ENCODE data around the gene DHDDS.
A peak's percentile ranks its signal among the peaks of the same experiment; 100 is the strongest.

Gene DHDDS

DNA sequence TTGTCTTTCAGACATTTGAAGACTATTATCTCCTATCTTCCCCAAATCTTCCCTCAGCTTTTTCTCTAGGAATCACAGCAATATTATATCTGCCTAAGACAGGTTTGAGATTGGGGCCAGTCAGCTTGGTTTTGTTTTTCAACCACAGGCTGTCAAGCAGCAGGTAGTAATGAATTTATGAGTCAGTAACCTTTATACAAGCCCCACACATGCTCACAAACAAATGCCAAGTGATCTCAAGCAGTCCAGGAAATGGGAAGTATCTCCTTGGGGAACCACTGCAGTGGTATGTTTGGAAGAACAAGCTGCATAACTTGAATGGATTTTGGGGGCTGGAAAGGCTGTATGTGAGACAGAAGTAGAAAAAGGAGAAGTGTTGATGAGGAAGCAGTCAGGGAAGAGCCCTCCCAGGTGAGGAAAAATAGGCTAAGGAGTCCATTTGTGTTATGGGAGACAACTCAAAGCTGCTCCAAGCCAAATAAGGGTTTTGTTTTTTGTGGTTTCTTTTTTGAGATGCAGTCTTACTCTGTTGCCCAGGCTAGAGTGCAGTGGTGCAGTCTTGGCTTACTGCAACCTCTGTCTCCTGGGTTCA is 2.1 kb downstream of the DHDDS start:
- H3K27ac Mint-ChIP-seq, result no peak overlapping the region
- DNase-seq, result no peak
- no peak for ATAC-seq (replicated peaks)
- H3K4me1 Mint-ChIP-seq (ENCODE audit: low read depth in 2 of 2), result peaks cover 13 to 17% of the 10 kb centered on the region in 2 donors
- peaks cover 0 to 5% of the 10 kb centered on the region in 2 donors for H3K27me3 Mint-ChIP-seq
- H3K4me3 Mint-ChIP-seq, result no peak overlapping the region
- peaks cover 38% of the 10 kb centered on the region for H3K36me3 Mint-ChIP-seq (ENCODE audit: insufficient read depth)
- H3K9me3 Mint-ChIP-seq, result no peaks in the 10 kb centered on the region

DNA sequence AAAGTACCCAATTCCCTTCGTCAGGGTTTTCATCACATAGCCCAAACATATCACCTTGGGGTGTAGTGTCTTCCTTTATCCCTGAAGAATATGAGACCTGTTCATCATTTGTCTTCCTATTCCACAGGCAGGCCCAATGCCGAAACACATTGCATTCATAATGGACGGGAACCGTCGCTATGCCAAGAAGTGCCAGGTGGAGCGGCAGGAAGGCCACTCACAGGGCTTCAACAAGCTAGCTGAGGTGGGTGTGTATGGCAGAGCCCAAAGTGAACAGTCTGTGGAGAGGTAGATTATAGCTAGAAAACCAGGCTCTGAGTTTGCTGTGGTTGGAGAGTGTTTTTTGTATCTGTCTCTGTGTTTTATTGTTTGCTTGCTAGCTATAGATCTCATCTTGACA is 5.9 kb downstream of the DHDDS start:
- Mint-ChIP-seq H3K27me3 (no peaks in the 10 kb centered on the region), H3K9me3 (no peaks in the 10 kb centered on the region), H3K27ac (peak overlapping the region in 1 of 2 donors; percentile 49), H3K4me1 (ENCODE audit: low read depth in 2 of 2) (peaks cover 5 to 11% of the 10 kb centered on the region in 2 donors), H3K4me3 (no peak overlapping the region), H3K36me3 (ENCODE audit: insufficient read depth) (peaks cover 51% of the 10 kb centered on the region)
- no peak for DNase-seq
- ATAC-seq (replicated peaks), result no peak

DNA sequence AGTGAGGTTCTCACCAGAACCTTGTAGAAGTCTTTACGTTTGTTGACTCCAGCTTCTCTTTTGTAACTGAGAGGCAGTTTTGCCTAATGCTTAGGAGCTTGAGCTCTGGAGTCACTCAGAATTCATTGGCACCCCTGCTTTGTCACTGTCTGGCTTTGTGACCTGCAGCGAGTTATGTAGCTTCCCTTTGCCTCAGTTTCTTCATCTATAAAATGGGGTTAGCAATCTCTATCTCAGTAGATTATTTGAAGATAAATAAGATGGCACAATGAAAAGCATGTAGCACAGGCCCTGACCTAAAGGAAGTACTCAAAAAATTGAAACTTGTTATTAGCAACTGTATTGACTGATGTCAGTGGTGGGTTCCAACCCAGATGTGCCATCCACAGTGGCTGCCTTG is 8.1 kb downstream of the DHDDS start:
- no peak overlapping the region for H3K4me3 Mint-ChIP-seq
- no peak overlapping the region for H3K27ac Mint-ChIP-seq
- DNase-seq (no peak), ATAC-seq (replicated peaks) (no peak)
- H3K4me1 Mint-ChIP-seq (ENCODE audit: low read depth in 2 of 2), result peaks cover 0 to 4% of the 10 kb centered on the region in 2 donors
- H3K27me3 Mint-ChIP-seq, result no peaks in the 10 kb centered on the region
- H3K9me3 Mint-ChIP-seq, result no peaks in the 10 kb centered on the region
- H3K36me3 Mint-ChIP-seq (ENCODE audit: insufficient read depth), result peaks cover 60% of the 10 kb centered on the region

DNA sequence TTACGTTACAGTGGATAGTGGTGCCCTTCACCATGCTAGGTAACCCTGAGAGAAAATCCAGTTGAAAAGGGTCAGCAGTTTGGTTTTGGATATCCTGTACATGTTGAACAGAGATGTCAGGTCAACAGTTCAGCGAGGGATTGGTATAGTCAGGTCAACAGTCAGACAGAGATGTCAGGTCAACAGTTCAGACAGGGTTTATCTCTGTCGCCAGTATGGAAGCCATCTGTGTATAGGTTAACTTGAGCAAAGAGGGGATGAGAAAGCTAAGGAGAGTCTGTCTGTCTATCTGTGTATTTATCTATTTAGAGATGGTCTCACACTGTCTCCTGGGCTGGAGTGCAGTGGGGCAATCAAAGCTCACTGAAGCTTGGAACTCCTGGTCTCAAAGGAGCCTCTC is 17.7 kb downstream of the DHDDS start:
- Mint-ChIP-seq H3K27me3 (no peaks in the 10 kb centered on the region), H3K4me3 (no peak overlapping the region), H3K4me1 (ENCODE audit: low read depth in 2 of 2) (no peaks in the 10 kb centered on the region), H3K27ac (no peak overlapping the region), H3K9me3 (no peaks in the 10 kb centered on the region), H3K36me3 (ENCODE audit: insufficient read depth) (peaks cover 38% of the 10 kb centered on the region)
- no peak for ATAC-seq (replicated peaks)
- no peak for DNase-seq

DNA sequence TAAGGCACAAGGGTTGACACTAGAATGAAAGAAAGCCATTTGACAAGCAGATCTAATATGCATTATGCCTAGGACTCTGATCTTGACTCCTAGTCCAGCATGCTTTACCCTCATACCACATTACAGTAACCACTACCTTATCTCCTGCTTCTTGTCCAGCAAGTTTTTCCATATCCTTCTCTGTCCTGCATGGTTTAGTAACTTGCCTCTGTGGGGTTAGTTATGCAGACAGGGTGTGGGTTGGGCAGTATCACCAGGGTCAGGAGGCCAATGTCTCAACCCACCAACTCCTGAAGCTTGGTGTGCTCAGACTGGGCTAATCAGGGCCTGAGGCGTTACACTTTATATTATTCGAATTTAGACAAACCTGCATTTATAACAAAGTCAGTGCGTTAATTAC is 18.8 kb downstream of the DHDDS start:
- H3K4me3 Mint-ChIP-seq, result no peak overlapping the region
- ATAC-seq (replicated peaks) (no peak), DNase-seq (no peak)
- H3K27ac Mint-ChIP-seq, result no peak overlapping the region
- H3K9me3 Mint-ChIP-seq, result no peaks in the 10 kb centered on the region
- no peaks in the 10 kb centered on the region for H3K27me3 Mint-ChIP-seq
- no peaks in the 10 kb centered on the region for H3K4me1 Mint-ChIP-seq (ENCODE audit: low read depth in 2 of 2)
- H3K36me3 Mint-ChIP-seq (ENCODE audit: insufficient read depth), result peaks cover 38% of the 10 kb centered on the region

DNA sequence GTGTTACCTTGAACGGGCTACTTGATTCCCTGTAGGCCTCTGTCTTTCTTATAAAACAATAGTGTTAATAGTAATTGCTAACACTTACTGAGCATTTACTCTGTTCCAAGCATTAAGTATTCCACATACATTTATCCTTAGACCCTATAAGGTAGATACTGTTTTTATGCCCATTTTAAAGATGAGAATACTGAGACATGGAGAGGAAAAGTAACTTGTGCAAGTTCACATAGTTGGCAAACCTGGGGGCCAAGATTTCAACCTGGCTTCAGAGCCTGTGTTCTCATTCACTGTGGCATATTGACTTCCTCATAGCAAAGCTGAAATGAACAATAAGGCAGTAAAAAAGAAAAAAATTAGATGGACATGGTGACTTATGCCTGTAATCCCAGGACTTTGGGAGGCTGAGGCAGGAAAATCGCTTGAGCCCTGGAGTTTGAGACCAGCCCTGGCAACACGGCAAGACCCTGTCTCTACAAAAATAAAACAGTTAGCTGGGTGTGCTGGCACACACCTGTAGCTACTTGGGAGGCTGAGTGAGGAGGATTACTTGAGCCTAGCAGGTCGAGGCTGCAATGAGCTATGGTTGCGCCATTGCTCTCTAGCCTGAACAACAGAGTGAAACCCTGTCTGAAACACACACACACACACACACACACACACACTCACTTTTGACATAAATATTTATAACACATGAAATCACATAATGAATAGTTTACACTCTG is 20.5 kb downstream of the DHDDS start:
- no peak for ATAC-seq (replicated peaks)
- no peaks in the 10 kb centered on the region for H3K4me1 Mint-ChIP-seq (ENCODE audit: low read depth in 2 of 2)
- H3K27me3 Mint-ChIP-seq, result no peaks in the 10 kb centered on the region
- H3K9me3 Mint-ChIP-seq, result no peaks in the 10 kb centered on the region
- DNase-seq, result no peak
- peaks cover 37% of the 10 kb centered on the region for H3K36me3 Mint-ChIP-seq (ENCODE audit: insufficient read depth)
- H3K4me3 Mint-ChIP-seq, result no peak overlapping the region
- no peak overlapping the region for H3K27ac Mint-ChIP-seq

DNA sequence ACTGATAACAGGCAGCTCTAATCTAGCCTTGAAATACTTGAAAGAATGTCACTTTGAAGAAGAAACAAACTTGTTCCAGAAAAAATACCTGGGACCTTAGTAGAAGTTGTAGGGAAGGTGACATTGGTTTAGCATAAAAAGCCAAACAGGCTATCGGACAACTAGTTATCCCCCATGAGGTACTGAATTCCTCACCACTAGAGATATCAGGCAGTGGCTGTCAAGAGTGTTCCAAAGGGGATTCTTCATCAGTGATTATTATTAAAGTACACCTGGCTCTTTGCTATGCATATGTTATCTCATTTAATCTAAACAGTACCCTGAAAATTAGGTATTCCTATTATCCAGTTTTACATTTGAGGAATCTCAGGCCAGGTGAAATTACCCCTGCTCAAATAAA is 27.0 kb downstream of the DHDDS start:
- Mint-ChIP-seq H3K27ac (no peak overlapping the region), H3K4me3 (no peak overlapping the region), H3K4me1 (ENCODE audit: low read depth in 2 of 2) (no peaks in the 10 kb centered on the region), H3K27me3 (no peaks in the 10 kb centered on the region), H3K9me3 (no peaks in the 10 kb centered on the region), H3K36me3 (ENCODE audit: insufficient read depth) (peaks cover 31% of the 10 kb centered on the region)
- ATAC-seq (replicated peaks) (no peak), DNase-seq (no peak)

DNA sequence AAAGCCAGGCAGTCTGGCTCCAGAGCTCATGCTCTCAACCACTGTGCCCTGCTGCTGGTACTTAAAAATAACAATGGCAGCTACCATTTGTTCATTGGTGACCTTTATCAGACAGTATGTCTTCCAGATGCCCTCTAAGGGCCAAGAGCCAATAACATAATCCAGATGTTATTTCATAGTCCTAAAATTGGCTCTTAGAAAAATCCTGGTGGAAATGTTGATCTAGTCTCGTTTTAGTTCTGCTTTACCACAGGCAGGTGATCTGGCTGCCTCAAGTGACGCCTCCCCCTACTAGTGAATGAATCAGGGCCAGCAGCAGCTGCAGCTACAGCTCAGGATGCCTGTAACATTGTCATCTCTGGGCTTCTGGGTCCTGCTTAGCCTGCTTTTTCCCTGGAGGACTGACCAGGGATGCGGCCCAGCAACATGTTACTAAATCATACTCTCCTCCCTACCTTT is 27.5 kb downstream of the DHDDS start:
- no peaks in the 10 kb centered on the region for H3K9me3 Mint-ChIP-seq
- DNase-seq (no peak), ATAC-seq (replicated peaks) (no peak)
- no peaks in the 10 kb centered on the region for H3K4me1 Mint-ChIP-seq (ENCODE audit: low read depth in 2 of 2)
- H3K27me3 Mint-ChIP-seq, result no peaks in the 10 kb centered on the region
- H3K27ac Mint-ChIP-seq, result no peak overlapping the region
- peaks cover 30% of the 10 kb centered on the region for H3K36me3 Mint-ChIP-seq (ENCODE audit: insufficient read depth)
- no peak overlapping the region for H3K4me3 Mint-ChIP-seq

DNA sequence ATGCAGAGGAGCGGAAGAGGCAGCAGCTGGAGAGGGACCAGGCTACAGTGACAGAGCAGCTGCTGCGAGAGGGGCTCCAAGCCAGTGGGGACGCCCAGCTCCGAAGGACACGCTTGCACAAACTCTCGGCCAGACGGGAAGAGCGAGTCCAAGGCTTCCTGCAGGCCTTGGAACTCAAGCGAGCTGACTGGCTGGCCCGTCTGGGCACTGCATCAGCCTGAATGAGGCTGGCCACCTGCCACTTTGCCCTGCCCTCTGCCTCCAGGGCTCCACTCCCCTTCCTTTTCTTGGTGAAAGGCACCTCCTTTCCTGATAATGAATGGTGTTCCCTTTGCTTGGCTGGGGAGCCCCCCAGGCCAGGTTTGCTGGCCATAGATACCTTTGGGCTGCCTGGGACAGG is 36.8 kb downstream of the DHDDS start:
- H3K36me3 Mint-ChIP-seq (ENCODE audit: insufficient read depth), result peaks cover 39% of the 10 kb centered on the region
- no peaks in the 10 kb centered on the region for H3K27me3 Mint-ChIP-seq
- DNase-seq (no peak), ATAC-seq (replicated peaks) (no peak)
- no peaks in the 10 kb centered on the region for H3K9me3 Mint-ChIP-seq
- no peak overlapping the region for H3K27ac Mint-ChIP-seq
- peaks cover 22 to 25% of the 10 kb centered on the region in 2 donors for H3K4me1 Mint-ChIP-seq (ENCODE audit: low read depth in 2 of 2)
- no peak overlapping the region for H3K4me3 Mint-ChIP-seq

DNA sequence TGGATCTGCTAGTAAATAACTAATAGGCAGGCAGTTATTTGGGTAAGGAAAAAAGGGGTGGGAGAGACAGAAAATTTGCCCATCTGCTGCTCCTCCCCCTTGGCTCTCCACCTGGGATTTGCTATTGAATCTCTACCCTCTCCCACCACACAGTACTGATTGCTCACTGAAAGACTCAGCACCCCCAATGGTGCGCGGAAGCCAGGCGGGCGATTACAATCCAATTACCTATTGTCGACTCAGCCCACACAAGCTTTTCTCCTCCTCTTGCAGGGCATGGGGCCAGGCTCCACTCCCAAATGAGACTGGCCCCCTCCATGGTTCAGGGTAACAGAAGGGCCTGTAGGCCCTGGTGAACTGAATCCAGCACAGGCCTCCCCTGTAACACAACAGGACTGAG is 37.4 kb downstream of the DHDDS start:
- Mint-ChIP-seq H3K27ac (no peak overlapping the region), H3K27me3 (no peaks in the 10 kb centered on the region), H3K36me3 (ENCODE audit: insufficient read depth) (peaks cover 45% of the 10 kb centered on the region), H3K9me3 (no peaks in the 10 kb centered on the region), H3K4me1 (ENCODE audit: low read depth in 2 of 2) (peaks cover 23 to 31% of the 10 kb centered on the region in 2 donors), H3K4me3 (no peak overlapping the region)
- ATAC-seq (replicated peaks) (no peak), DNase-seq (no peak)

DNA sequence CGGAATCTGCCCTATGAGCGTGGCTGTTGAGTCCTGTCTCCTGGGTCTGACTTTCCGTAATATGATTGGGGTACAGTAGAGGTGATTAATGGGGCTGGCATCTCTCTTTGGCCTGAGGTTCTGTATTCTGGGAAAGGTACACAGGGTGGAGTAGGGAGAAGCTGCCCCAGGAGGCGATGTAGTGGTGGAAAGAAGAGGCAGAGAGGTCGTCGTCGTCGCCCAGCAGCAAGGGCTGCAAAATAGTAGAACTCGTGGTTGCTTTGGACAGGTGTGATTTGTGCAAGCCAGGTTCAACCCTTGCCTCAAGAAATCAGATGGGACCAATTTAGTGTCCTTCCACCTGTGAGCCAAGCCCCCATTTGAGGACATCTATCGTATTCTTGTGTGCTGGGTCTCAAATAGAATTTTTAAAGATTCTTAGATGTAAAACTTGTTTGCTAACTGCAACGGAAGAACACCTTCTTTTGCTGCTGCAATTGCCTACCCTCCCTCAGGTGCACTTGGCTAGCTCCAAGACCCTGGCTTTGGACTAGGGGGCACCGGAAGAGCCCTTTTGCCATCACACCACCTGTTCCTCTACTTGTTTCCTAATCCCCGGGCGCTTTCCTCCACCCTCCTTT is 38.9 kb downstream of the DHDDS start:
- H3K27me3 Mint-ChIP-seq, result no peaks in the 10 kb centered on the region
- H3K4me3 Mint-ChIP-seq, result peak overlapping the region; percentile 89
- DNase-seq, result no peak
- H3K4me1 Mint-ChIP-seq (ENCODE audit: low read depth in 2 of 2), result peaks cover 23 to 34% of the 10 kb centered on the region in 2 donors
- ATAC-seq (replicated peaks), result no peak
- peak overlapping the region in 1 of 2 donors; percentile 58 for H3K27ac Mint-ChIP-seq
- peaks cover 54% of the 10 kb centered on the region for H3K36me3 Mint-ChIP-seq (ENCODE audit: insufficient read depth)
- H3K9me3 Mint-ChIP-seq, result no peaks in the 10 kb centered on the region

DNA sequence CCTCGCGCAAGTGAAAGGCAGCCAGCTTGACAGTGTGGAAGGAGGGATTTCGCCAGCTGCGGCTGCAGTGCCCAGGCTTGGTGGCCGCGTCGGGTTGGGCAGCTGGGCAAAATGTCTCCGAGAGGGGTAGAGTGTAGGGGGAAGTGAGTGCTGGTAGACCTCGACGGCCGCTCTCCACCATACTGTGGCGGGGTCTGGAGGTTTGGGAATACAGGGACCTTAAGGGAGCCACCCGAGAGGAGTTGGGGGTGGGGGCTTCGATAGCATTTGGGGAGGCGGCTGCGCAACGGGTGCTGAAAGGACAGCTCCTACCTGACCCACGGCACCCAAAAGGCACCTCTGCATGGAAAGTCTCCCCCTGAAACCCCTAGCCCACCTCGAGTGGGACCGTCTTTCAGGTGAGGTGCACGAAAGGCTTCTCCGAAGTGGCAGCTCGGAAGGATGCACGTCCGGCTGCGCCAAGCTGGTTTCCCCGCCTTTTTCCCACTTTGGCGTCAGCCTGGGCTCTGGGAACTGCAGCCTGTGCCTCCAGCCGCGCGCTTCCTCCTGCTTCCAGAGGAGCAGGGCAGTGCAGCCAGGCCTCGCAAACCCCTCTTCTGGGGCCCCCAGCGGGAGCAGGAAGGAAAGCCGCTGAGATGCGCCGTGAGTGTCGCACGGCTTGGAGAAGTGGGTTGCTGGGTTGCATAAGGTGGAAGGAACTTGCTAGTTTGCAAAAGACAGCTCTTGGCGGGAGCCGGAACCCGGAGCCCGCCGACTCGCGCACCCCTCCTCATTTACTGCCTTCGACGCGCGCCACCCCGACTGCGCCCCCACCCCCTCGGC is 39.6 kb downstream of the DHDDS start:
- Mint-ChIP-seq H3K27me3 (no peaks in the 10 kb centered on the region), H3K4me1 (ENCODE audit: low read depth in 2 of 2) (peaks cover 23 to 41% of the 10 kb centered on the region in 2 donors), H3K9me3 (no peaks in the 10 kb centered on the region), H3K27ac (peak overlapping the region; percentile 93 to 94), H3K4me3 (peak overlapping the region; percentile 89), H3K36me3 (ENCODE audit: insufficient read depth) (peaks cover 60% of the 10 kb centered on the region)
- ATAC-seq (replicated peaks) (peak; percentile 30), DNase-seq (peak; percentile 12 to 49 (median 16))

DNA sequence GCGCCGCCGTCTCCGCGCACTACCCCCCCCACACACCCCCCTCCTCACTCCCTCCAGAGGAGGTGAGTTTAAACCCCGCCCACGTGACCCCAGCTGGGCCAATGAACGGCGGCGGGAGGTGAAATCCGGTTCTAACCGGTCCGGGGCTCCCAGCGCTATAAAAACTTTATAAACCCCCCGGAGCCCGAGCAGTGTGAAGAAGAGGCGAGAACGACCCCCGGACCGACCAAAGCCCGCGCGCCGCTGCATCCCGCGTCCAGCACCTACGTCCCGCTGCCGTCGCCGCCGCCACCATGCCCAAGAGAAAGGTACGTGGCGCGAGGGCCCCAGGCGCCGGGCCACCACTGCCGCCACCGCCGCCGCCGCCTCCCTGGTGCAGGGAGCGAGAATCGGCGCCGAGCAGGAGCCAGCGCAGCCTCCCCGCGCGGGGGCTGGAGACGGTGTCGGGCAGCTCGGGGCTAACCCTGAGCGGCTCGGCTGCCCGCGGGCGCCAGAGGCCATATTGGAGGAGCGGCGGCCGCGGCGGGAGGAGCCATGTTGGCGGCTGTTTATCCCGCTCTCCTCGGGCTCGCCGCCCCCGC is 40.3 kb downstream of the DHDDS start, which contains the start of gene HMGN2:
HMGN2 (plus strand) TSS at position 121 of the 581 bp plus-strand sequence; CDS start at position 294, 173 bp downstream.
- peak within 1 kb of the TSS; percentile 89 for H3K4me3 Mint-ChIP-seq
- ATAC-seq (replicated peaks), result peak; percentile 64
- peak within 1 kb of the TSS; percentile 93 to 94 for H3K27ac Mint-ChIP-seq
- peaks cover 19 to 43% of the 10 kb centered on the region in 2 donors for H3K4me1 Mint-ChIP-seq (ENCODE audit: low read depth in 2 of 2)
- peaks cover 61% of the 10 kb centered on the region for H3K36me3 Mint-ChIP-seq (ENCODE audit: insufficient read depth)
- peak; percentile 74 to 78 (median 77) for DNase-seq
- H3K9me3 Mint-ChIP-seq, result no peaks in the 10 kb centered on the region
- H3K27me3 Mint-ChIP-seq, result no peaks in the 10 kb centered on the region

Data from effector memory CD8-positive, alpha-beta T cell (primary cell).